GM21381 (cell line): Measurements from ENCODE around the gene SLC35E4.
"Not testable (repeated sequence)": the region's sequence is repeated elsewhere in the genome, so short reads cannot be mapped to it uniquely, and the experiment has no call there.

Experiments used
- ATAC-seq: cut with Tn5 transposase; IDR thresholded peaks from one replicate; pipeline ENCODE4 v1.9.1; 2021; ENCODE audit warnings: mild to moderate bottlenecking, moderate library complexity; ENCODE audit not compliant: unreplicated experiment

The SLC35E4 gene, protein sequence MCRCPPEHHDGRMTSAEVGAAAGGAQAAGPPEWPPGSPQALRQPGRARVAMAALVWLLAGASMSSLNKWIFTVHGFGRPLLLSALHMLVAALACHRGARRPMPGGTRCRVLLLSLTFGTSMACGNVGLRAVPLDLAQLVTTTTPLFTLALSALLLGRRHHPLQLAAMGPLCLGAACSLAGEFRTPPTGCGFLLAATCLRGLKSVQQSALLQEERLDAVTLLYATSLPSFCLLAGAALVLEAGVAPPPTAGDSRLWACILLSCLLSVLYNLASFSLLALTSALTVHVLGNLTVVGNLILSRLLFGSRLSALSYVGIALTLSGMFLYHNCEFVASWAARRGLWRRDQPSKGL

DNA sequence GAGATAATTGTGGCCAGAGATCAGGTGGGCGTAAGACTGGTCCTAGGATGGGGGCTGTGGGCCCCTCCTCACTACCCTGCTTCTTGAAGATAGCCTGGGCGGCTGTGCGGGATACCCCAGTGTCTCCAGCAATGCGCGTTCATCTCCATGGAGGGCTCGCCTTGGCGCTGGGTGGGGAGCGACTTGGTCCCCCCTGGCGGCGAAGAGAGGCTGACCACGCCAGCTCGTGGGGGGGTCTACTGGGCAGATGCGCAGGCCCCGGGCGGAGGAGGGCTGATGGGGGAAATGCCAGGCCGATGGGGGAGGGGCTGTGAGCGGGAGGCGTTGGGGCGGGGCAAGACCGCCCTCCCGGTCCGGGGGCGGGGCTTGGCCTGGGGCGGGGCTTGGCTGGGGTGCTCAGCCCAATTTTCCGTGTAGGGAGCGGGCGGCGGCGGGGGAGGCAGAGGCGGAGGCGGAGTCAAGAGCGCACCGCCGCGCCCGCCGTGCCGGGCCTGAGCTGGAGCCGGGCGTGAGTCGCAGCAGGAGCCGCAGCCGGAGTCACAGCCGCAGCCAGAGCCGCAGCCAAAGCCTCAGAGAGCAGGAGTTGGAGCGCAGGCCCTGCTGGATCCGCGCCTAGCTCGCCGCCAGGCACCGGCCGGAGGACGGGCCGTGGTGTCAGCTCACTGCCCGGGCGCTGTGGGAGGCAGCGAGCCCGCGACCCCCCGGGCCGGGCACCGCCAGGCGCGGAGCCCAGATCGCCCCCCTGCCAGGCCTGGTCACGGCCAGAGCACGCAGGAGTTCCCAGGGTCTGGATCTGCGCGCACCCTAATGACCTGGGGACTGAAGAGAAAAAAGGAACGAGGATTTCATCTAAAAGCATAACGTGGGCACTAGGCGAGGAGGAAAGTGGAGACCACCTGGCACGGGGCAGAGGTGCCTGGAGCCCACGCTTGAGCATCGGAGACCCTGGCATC, at the start of gene SLC35E4:
SLC35E4 (plus strand) TSS at position 509 of the 953 bp plus-strand sequence. CDS start 670 bp downstream, outside the sequence.
- ATAC-seq, result peak; percentile 69

DNA sequence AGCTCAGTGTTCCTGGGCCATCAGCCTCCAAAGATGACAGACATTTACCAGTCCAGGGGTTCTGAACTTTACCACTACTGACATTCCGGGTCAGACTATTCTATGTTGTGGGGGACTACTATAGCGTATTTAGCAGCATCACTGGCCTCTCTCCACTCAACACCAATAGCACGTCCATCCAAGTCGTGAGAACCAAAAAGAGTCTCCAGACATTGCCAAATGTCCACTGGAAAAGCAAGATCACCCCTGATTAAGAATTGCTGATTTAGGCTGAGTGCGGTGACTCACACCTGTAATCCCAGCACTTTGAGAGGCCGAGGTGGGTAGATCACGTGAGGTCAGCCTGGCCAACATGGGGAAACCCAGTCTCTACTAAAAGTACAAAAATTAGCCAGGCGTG, 49.2 kb upstream of the SLC35E4 start:
- ATAC-seq, result no peak

DNA sequence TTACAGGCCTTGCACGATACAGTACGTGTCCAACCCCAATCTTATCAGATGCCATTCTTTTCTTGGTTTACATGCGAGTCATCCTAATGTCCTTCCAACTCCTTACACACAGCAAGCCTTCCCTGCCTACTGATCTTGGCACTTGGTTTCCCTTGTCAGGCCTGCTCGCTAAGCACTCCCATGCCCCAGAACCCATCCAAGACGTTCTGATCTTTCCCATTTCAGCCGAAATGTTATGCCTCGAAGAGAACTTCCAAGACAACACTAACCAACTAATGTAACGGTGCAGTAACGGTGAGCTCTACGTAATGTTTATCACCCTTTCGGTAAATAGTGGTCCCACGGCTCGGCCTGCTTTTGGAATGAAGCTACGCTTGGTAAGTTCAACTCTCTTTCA, 44.4 kb upstream of the SLC35E4 start:
- ATAC-seq, result no peak

DNA sequence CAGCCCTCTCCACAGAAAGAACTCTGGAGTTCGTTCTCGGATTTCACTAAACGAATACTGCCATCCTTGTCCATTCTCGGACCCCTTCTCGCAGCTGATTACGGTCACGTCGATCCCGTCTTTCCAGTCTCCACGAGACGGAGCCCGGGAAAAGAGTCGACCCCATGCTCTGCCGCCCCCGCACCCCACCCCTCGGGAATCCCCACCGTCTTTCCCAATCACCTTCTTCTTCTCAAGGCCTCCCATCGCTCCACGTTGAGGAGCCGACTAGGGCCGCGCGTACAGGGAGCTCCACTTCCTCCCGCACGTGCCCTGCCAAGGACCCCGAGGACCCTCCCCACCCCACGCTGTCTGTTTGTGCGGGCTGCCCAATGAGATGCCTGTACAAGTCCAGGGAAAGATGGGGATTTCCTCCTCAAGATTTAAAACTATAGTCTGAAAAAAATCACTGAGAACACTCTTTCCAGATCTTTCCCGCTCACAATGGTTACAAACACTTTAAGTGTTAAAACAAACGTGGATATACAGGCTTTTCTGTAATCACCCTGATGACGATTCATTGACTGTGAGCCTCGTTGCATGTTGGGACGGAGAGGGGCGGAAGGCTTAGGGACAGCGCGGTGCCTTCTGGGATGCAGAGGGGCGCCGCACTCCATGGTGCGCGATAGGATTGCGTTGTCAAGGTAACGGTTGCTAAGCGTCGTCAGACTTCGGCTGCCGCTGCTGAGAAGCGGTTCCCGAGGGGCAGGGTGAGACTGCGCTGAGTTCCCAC, 43.8 kb upstream of the SLC35E4 start, which contains the start of gene PES1:
PES1 (minus strand) TSS at position 323 of the 772 bp plus-strand sequence; CDS start at position 246, 77 bp downstream.
- ATAC-seq, result peak; percentile 91

DNA sequence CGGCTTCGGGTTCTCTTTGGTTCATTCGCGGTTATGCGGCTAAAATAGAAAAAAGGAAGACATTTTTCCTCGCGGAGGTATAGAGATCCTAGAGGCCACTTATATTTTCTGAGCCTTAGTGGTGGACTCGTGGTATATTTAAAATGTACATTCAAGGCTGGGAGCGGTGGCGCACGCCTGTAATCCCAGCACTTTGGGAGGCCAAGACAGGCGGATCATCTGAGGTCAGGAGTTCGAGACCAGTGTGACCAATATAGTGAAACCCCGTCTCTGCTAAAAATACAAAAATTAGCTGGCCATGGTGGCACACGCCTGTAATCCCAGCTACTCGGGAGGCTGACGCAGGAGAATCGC, 43.2 kb upstream of the SLC35E4 start:
- not testable (repeated sequence) for ATAC-seq

DNA sequence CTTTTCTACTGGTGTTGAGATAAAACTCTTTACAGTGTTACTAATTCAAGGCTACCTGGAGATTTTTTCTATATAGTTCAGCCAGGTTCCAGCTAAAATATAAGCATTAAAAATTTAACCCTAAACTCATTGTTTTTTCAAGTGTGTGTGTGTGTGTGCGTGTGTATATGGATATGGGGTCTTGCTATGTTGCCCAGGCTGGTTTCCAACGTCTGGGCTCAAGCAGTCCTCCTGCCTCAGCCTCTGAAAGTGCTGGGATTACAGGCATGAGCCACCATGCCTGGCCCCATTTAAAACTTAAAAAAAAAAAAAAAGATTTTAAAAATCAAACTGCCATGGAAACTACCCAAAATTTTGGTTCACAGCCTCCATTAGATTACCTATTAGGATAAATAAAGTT, 39.4 kb upstream of the SLC35E4 start:
- ATAC-seq, result no peak

DNA sequence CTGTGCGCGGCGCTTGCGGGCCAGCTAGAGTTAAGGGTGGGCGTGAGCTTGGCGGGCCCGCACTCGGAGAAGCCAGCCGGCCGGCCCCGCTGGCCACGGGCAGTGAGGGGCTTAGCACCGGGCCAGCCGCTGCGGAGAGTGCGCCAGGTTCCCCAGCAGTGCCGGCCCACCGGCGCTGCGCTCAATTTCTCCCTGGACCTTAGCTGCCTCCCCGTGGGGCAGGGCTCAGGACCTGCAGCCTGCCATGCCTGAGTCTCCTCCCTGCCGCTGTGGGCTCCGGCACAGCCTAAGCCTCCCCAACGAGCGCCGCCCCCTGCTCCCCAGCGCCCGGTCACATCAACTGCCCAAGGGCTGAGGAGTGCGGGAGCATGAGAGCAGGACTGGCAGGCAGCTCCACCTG, 38.7 kb upstream of the SLC35E4 start:
- no peak for ATAC-seq

DNA sequence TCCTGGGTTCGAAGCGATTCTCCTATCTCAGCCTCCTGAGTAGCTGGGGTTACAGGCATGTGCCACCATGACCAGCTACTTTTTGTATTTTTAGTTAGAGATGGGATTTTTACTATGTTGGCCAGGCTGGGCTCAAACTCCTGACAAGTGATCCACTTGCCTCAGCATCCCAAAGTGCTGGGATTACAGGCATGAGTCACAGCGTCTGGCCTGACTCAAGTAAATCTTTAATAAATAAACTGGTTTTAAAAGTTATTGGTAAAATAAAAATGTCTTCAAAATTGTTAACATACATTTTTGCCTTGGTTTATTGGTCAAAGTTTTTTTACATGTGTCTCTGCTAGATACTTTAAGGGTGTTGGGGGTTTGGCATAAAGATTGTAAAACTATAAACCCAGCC, 36.6 kb upstream of the SLC35E4 start:
- no peak for ATAC-seq

DNA sequence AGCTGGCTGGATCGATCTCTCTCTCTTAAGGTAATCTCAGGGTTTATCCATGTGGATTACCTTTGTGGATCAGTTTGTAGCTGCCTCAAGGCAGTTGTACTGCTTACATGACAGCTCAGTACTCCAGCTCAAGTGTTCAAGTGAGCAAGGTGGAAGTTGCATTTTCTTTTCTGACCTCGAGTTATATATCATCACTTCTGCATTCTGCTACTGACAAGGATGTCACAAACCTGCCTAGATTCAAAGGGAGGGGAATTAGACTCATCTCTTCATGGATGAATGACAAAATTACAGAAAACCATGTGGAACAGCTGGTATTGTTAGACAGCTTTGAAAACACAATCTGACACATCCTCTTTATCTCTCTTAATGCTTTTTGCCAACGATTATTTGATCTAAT, 34.7 kb upstream of the SLC35E4 start:
- no peak for ATAC-seq

DNA sequence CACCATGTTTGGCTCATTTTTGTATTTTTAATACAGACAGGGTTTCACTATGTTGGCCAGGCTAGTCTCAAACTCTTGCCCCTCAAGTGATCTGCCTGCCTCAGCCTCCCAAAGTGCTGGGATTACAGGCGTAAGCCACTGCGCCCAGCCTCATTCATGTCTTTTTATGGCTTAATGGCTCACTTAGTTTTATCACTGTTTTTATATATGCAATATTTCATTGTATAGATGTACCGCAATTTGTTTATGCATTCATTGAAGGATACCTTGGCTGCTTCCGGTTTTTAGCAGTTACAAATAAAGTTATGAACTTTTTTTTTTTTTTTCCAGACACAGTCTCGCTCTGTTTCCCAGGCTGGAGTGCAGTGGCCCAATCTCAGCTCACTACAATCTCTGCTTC, 34.1 kb upstream of the SLC35E4 start:
- no peak for ATAC-seq

DNA sequence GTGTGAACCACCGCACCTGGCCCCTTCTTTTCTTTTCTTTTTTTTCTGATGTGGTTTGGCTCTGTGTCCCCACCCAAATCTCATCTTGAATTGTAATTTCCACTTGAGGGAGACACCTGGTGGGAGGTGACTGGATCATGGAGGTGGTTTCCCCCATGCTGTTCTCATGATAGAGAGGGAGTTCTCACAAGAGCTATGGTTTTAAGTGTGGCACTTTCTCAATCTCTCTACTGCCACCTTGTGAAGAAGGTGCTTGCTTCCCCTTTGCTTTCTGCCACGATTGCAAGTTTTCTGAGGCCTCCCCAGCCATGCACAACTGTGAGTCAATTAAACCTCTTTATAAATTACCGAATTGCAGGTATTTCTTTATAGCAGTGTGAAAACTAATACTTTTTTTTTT, 33.5 kb upstream of the SLC35E4 start:
- ATAC-seq, result no peak

DNA sequence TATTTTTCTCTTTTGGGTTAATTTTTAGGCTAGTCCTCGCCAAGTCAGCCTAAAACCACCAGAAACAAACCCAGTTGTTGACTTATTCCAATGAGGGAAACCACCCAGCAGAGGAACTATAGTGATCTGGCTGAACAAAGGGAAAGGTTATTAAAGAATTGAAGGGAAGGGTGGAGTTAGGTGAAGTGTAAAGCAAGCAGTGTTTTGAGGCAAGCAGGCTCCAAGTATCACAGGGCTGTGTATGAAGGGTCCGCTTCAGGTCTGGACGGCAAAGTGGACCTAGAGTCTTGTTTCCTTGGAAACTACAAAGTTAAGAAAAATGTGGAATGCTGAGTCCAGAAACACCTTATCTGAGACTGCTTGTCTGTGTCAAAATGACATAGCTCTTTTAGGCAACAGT, 31.8 kb upstream of the SLC35E4 start:
- no peak for ATAC-seq

DNA sequence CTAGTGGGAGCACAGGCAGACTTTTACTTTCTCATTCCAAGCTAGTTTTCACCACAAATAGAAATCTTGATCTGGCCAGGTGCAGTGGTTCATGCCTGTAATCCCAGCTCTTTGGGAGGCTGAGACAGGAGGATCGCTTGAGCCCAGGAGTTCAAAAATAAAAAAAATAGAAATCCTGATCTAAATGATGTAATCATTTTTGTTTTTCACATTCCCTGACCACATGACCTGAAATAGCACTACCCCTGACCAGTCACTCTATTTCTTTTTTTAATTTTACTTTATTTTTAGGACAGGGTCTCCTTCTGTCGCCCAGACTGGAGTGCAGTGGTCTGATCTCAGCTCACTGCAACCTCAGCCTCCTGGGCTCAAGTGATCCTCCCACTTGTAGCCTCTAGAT, 30.9 kb upstream of the SLC35E4 start:
- ATAC-seq, result no peak

DNA sequence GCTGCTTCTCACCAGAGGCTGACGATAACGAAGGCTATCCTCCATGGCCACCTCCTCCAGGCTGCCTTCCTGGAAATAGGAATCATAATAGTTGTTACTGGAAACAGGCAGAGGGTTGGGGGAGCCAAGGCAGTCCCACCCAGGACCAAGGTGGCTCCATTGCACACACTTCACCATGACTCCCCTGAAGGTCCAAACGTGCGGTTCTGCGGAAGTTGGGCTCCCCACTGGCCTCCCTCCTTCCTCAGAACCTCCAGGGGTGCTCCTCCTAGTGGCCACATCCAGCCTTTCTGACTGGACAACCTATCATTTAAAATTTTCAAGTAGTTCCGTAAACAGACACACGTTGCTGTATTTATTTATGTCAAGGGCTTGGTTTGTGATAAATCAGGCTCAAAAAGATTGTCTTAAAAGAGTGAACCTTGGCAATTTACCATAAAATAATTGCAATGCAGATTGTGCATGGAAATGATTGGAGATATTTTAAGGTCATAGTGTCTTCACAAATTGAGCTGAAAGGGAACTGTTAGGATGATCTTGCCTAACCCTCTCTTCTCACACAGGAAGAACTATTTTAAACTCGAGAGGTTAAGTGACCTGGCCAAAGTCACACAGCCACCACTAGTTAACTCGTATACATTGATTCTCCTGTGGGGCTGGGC, 30.0 kb upstream of the SLC35E4 start:
- no peak for ATAC-seq

DNA sequence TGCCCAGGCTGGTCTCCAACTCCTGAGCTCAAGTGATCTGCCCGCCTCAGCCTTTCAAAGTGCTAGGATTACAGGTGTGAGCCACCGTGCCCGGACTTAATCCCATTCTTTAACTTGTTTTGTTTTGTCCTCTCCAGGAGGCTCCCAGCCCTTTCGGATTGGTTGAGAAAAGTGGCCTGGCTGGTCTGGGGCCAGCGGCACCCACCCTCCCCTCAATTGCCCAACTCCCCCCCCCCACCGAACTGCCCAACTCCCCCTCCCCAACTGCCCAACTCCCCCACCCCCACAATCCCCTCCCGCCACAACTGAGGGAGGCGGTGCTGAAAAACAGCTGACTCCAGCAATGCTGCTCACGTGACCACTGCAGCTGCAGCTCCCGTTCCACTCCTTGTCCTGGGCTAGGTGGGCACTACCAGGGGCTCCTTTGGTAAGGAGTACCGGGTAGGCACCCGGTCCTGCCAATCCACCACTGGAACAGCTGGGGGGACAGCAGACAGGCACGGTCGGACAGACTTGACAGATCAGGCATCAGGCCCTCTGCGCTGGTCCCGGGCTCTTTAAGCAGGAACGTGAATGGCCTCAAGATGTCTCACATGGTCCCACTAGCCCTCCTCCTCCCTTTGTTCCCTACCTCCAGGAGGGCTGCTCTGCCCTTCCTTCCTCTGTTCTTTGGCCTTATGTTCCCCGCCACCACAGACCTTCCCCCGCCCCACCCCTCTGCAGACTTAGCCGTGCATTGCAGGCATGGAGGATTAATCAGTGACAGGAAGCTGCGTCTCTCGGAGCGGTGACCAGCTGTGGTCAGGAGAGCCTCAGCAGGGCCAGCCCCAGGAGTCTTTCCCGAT, 28.9 kb upstream of the SLC35E4 start, which contains the start of gene TCN2:
TCN2 (plus strand) TSS at position 720 of the 845 bp plus-strand sequence. CDS start 158 bp downstream, outside the sequence.
- peak; percentile 41 for ATAC-seq

DNA sequence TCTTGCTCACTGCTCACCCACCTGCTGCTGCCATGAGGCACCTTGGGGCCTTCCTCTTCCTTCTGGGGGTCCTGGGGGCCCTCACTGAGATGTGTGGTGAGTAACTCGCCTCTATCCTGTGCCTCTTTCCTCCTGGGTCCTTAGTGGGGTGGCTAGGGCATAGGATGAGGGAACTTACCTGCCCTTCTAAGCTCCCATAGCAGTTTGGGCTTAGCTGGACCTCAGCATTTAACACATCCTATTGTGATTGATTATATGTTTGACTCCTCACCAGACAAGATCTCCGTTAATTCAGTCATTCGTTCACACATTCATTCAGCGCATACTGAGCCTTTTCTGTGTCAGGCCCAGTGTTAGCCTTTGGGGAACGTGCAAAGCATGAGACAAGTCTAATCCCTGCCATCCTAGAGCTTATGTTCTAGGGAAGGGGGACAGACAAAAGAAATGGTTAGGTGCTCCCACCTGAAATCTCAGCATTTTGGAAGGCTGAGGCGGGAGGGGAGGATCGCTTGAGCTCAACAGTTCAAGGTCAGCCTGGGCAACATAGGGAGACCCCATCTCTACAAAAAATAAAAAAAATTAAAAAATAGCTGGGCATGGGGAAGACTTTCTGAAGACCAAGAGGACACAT, 28.2 kb upstream of the SLC35E4 start:
- ATAC-seq, result no peak

DNA sequence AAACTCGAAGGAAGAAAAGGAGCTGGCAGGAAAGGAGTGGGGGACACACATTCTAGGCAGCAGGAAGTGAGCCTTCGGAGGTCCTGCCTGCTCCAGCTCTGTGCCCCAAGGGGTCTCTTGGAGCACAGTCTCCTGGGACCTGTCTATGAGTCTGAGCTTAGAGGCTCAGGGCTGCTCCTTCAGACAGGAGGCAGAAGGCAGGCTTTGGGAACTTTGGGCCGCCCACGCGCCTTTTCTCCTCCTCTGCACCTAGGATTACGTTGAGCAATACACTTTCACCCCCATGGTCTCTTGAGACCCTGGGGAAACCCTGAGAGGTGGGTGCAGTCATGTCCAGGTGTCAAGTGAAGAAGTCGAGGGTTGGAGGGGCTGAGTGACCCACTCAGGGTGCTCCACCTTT, 27.6 kb upstream of the SLC35E4 start:
- no peak for ATAC-seq

DNA sequence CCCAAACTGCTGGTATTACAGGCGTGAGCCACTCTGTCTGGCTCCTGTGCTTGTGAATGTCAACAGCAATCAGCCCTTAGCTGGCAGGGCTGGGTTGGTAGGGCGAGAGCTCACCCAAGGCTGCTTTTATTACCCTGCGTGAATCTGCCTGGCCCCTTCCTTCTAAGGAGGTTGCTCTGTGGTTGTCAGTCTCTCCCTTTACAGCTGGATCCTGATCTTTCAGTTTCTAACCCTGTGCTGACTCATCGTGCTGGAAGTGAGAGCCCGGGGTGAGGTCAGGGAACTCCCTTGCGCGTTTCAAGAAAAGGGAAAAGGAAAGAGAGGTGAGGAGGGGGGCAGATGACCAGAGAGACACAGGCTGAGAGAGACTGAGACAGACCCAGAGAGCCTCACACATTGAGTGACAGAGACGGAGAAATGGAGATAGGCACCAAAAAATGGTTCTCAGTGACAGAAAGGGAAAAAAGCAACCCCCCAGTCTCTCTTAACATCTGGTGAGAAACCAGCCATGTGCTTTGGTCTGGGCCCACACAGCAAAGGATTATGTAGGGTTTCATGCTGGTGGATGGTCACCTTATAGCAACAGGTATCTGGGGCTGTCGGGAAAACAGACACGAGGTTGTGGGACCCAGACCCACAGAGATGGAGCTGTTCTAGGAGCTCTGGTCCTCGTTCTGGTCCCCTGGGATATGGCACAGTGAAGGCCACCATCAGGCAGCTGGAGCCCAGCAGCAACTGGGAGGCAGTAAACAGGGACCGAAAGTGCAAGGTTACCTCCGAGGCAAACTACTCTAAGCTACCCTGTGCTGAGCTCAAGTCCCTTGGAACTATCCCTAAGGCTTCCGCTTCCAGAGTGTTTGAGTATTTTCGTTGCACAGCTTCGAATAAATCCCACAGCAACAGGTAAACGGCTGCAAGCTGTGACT, 26.1 kb upstream of the SLC35E4 start:
- peak; percentile 41 for ATAC-seq
